Lung (tissue), 12 donors: ENCODE data around the gene HCRTR1. TPM values are rescaled to one million over a fixed set of nuclear protein-coding genes. Genes with fewer than 3 reads are reported as not detected.
A peak's percentile ranks its signal among the peaks of the same experiment; 100 is the strongest.

Source experiments
- ATAC-seq: fragments of 200-7000 bp; cut with Tn5 transposase; one replicate; pipeline ENCODE4 v1.9.1; 2020; ENCODE audit warnings: moderate number of reproducible peaks; ENCODE audit not compliant: insufficient read depth, low FRiP score
- DNase-seq, 3 donors: peaks; one replicate each; pipeline ENCODE4 v3.0.0-alpha.2; 2013 to 2017
- H3K27ac ChIP-seq, 2 donors: one replicate each; pipeline ENCODE4 v1.5.1; 2013; ENCODE audit warnings: mild to moderate bottlenecking in 2 of 2, moderate library complexity in 2 of 2, control low read depth in 1 of 2, inconsistent platforms in 1 of 2, low read depth in 1 of 2, low read length in 1 of 2
- H3K27me3 ChIP-seq, 3 donors: one replicate each; pipeline ENCODE4 v1.5.1; 2013; ENCODE audit warnings: low read length in 2 of 3; ENCODE audit not compliant: control insufficient read depth in 3 of 3, insufficient read depth in 3 of 3
- H3K36me3 ChIP-seq, 4 donors: one replicate each; pipeline ENCODE4 v1.5.1; 2013; ENCODE audit warnings: low read length in 4 of 4, mild to moderate bottlenecking in 1 of 4, moderate library complexity in 1 of 4; ENCODE audit not compliant: control insufficient read depth in 4 of 4, insufficient read depth in 4 of 4
- H3K4me1 ChIP-seq, 5 donors: one replicate each; pipeline ENCODE4 v1.5.1; 2013; ENCODE audit warnings: low read length in 5 of 5, mild to moderate bottlenecking in 2 of 5, moderate library complexity in 1 of 5; ENCODE audit not compliant: control insufficient read depth in 5 of 5, insufficient read depth in 5 of 5
- H3K4me3 ChIP-seq: one replicate; pipeline ENCODE4 v1.5.1; 2013; ENCODE audit warnings: mild to moderate bottlenecking, control low read depth, moderate library complexity
- H3K9ac ChIP-seq, 2 donors: one replicate each; pipeline ENCODE4 v1.5.1; 2013; ENCODE audit warnings: low read length in 2 of 2, control low read depth in 1 of 2; ENCODE audit not compliant: insufficient read depth in 1 of 2
- H3K9me3 ChIP-seq, 4 donors: one replicate each; pipeline ENCODE4 v1.5.1; 2013; ENCODE audit warnings: low read length in 3 of 4, mild to moderate bottlenecking in 1 of 4, moderate library complexity in 1 of 4; ENCODE audit not compliant: control insufficient read depth in 4 of 4, insufficient read depth in 3 of 4
- WGBS, 2 donors: extraction: QIAGEN DNeasy Blood & Tissue Kit; methylation state at CpG; one replicate each; pipeline ENCODE4 v1.1.7; 2013; 5-methylcytosine and 5-hydroxymethylcytosine counted together
- polyA plus RNA-seq, 2 donors: library from polyadenylated mRNA; stranded (reverse); fragments of 200-250 nt; gene quantifications; one replicate each; pipeline ENCODE4 v1.2.1, GENCODE V29; 2013
- total RNA-seq, 2 donors: library from RNA; depleted of rRNA in 1 of 2; stranded (reverse); fragments of >200 nt in 1 of 2; gene quantifications; one replicate each; pipeline ENCODE4 v1.2.1, GENCODE V29; 2014 to 2021
- TF ChIP-seq, protein P1 (sequence below): IDR thresholded peaks from 2 replicates; pipeline ENCODE4 v1.5.1; 2012; ENCODE audit warnings: mild to moderate bottlenecking; ENCODE audit errors: control extremely low read depth, extremely low read depth
- donor health status: control.
- donor health status: control.
- donor health status: Bipolar disorder and iron deficiency.
- donor health status: healthy.
- donor health status: DM: yes; HTN: yes; CAD: no.

Gene HCRTR1
- total and polyA plus RNA-seq, 4 donors: 0.08 to 0.14 TPM; not detected in 2

DNA sequence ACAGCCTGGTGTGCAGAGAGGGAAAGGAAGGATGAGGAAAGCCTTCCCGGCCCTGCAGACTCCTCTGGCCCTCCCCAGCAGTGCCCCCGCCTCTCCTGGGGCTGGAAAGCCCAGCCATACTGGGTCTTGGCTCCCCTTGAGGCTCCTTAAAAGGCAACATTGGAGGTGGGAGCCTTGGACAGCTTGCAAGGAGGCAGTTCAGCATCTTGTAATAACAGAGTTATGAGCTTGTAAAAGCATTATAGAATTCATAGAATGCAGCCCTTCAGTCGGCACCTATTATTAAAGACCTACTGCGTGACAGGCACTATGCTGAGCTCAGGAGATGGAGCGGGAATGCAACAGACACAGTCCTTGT lies 37.0 kb upstream of the HCRTR1 start:
- H3K4me1 ChIP-seq: peaks cover 10 to 50% (median 25%) of the 10 kb centered on the region in 5 donors
- ATAC-seq (no peak), DNase-seq (peak in 1 of 3 donors; percentile 56)
- H3K9ac ChIP-seq: no peak overlapping the region
- TF ChIP-seq, protein P1, sequence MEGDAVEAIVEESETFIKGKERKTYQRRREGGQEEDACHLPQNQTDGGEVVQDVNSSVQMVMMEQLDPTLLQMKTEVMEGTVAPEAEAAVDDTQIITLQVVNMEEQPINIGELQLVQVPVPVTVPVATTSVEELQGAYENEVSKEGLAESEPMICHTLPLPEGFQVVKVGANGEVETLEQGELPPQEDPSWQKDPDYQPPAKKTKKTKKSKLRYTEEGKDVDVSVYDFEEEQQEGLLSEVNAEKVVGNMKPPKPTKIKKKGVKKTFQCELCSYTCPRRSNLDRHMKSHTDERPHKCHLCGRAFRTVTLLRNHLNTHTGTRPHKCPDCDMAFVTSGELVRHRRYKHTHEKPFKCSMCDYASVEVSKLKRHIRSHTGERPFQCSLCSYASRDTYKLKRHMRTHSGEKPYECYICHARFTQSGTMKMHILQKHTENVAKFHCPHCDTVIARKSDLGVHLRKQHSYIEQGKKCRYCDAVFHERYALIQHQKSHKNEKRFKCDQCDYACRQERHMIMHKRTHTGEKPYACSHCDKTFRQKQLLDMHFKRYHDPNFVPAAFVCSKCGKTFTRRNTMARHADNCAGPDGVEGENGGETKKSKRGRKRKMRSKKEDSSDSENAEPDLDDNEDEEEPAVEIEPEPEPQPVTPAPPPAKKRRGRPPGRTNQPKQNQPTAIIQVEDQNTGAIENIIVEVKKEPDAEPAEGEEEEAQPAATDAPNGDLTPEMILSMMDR: no peak
- H3K36me3 ChIP-seq: peaks cover 0 to 16% (median 0%) of the 10 kb centered on the region in 4 donors
- H3K9me3 ChIP-seq: no peaks in the 10 kb centered on the region
- WGBS, 2 donors: 64 to 79% methylated on average over 5 of the region's 5 CpGs
- H3K27me3 ChIP-seq: no peaks in the 10 kb centered on the region
- no peak overlapping the region for H3K4me3 ChIP-seq
- peak overlapping the region; percentile 58 to 61 for H3K27ac ChIP-seq

DNA sequence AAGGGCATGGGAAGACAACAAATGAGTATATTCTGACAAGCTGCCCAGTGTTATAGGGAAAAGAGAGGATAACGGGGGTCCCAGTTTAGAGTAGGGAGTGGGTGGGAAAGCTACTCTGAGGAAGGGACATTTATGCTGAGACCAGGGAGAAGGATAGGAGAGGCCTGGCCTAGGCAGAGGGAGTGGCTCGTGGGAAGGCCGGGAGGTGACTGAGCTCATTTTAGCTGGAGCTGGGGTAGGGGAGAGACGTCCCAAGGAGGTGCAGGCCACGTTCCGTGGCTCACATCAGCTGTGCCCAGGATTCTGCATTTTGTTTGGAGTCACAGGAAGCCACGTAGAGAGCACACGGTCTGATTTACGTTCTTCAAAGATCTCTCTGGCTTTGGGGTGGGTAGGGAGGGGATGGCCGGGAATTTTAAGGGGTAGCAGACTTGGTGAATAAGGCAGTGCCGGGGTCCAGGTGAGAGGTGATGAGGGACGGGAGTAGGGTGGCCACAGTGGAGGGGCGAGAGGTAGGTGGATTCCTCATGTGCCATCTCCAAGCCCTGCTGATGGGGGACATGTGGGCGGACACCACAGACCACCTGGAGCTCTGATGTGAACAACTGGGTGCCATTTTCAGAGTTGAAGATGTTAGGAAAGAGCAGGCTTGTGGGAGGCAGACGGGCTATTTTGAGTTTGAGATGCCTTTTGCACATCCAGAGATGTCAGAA lies 36.4 kb upstream of the HCRTR1 start:
- Histone ChIP-seq H3K27me3 (no peaks in the 10 kb centered on the region), H3K36me3 (peaks cover 0 to 18% (median 0%) of the 10 kb centered on the region in 4 donors), H3K4me1 (peaks cover 10 to 47% (median 25%) of the 10 kb centered on the region in 5 donors), H3K9me3 (no peaks in the 10 kb centered on the region), H3K9ac (no peak overlapping the region), H3K4me3 (no peak overlapping the region), H3K27ac (peak overlapping the region; percentile 58 to 61)
- ATAC-seq: no peak
- WGBS, 2 donors: 84 to 89% methylated on average over 15 of the region's 15 CpGs
- no peak for DNase-seq
- TF ChIP-seq, protein P1: no peak

DNA sequence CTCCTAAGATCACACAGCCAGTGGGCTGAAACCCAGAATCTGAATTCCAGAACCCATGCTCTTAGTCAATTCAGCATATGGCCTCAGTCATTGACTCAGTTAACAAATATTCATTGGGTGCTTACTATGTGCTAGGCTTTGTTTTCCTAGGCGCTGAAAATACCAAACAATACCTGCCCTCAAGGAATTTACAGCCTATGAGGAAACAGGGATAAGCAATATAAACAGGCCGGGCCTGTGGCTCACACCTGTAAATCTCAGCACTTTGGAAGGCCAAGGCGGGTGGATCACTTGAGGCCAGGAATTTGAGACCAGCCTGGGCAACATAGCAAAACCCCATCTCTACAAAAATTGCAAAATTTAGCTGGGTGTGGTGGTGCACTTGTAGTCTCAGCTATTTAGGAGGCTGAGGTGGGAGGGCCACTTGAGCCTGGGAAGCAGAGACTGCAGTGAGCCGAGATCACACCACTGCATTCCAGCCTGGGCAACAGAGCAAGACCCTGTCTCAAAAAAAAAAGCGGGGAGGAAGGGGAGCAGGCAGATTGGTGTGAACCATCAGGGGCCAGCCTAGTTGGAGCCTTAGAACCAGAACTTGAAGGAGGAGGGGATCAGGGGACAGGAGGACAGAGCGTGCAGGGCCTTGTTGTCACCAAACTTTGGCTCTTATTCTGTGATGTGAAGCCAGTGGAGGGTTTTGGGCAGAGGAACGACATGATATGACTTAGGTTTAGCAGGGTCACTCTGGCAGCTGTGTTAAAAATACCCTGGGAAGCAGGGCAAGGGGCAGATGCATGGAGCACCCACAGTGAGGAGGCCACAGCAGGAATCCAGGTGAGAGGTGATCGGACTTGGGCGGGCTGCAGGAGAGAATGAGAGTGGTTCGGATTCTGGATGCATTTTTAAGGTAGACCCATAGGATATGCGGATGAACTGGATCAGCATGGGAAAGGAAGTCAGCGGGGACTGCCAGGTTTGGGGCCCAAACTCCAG lies 35.4 kb upstream of the HCRTR1 start:
- 80 to 90% methylated on average over 12 of the region's 12 CpGs for WGBS, 2 donors
- ATAC-seq (no peak), DNase-seq (no peak)
- peak overlapping the region; percentile 58 to 61 for H3K27ac ChIP-seq
- H3K9ac ChIP-seq: no peak overlapping the region
- H3K36me3 ChIP-seq: peaks cover 0 to 23% (median 0%) of the 10 kb centered on the region in 4 donors
- TF ChIP-seq, protein P1: no peak
- H3K4me3 ChIP-seq: no peak overlapping the region
- H3K27me3 ChIP-seq: no peaks in the 10 kb centered on the region
- H3K9me3 ChIP-seq: no peaks in the 10 kb centered on the region
- H3K4me1 ChIP-seq: peaks cover 13 to 42% (median 25%) of the 10 kb centered on the region in 5 donors
